ENCODE data around the gene SPG7. TPM values are rescaled to one million over a fixed set of nuclear protein-coding genes. Genes with fewer than 3 reads are reported as not detected.
"Not testable (repeated sequence)": the region's sequence is repeated elsewhere in the genome, so short reads cannot be mapped to it uniquely, and the experiment has no call there.

The SPG7 gene
- total RNA-seq, 1 donor from 2014 or later, result 73.2 TPM

GRCh38 chr16:89586218-89586617 lies 78.0 kb downstream of the SPG7 start:
- H3K27me3 ChIP-seq (ENCODE audit: control insufficient read depth, insufficient read depth, low read length), result no peaks in the 10 kb centered on the region
- FAIRE-seq, result no peak
- no peak overlapping the region for H3K4me3 ChIP-seq (ENCODE audit: low read depth, low read length)
- no peaks in the 10 kb centered on the region for H3K36me3 ChIP-seq (ENCODE audit: control insufficient read depth, insufficient read depth, low read length)
- TF ChIP-seq CTCF (IDR thresholded peaks at IDR 0.05; ENCODE audit: insufficient read depth, low read length, severe bottlenecking), result no peak
- no peak for DNase-seq (ENCODE audit: low read depth)

GRCh38 chr16:89586853-89587252 lies 78.7 kb downstream of the SPG7 start:
- Histone ChIP-seq H3K27me3 (ENCODE audit: control insufficient read depth, insufficient read depth, low read length) (no peaks in the 10 kb centered on the region), H3K36me3 (ENCODE audit: control insufficient read depth, insufficient read depth, low read length) (no peaks in the 10 kb centered on the region), H3K4me3 (ENCODE audit: low read depth, low read length) (no peak overlapping the region)
- no peak for TF ChIP-seq CTCF (IDR thresholded peaks at IDR 0.05; ENCODE audit: insufficient read depth, low read length, severe bottlenecking)
- no peak for DNase-seq (ENCODE audit: low read depth)
- no peak for FAIRE-seq

GRCh38 chr16:89587676-89588075 lies 79.5 kb downstream of the SPG7 start:
- DNase-seq (ENCODE audit: low read depth), result not testable (repeated sequence)

GRCh38 chr16:89588413-89589109 lies 80.4 kb downstream of the SPG7 start:
- FAIRE-seq, result no peak

More at GRCh38 chr16:89587676-89588075, 79.5 kb downstream of the SPG7 start:
- H3K4me3 ChIP-seq (ENCODE audit: low read depth, low read length); FAIRE-seq; H3K27me3 ChIP-seq (ENCODE audit: control insufficient read depth, insufficient read depth, low read length); H3K36me3 ChIP-seq (ENCODE audit: control insufficient read depth, insufficient read depth, low read length): not testable (repeated sequence)

GRCh38 chr16:89589241-89589926 lies 81.2 kb downstream of the SPG7 start:
- DNase-seq (ENCODE audit: low read depth) (no peak), FAIRE-seq (no peak)
- no peak for TF ChIP-seq CTCF (IDR thresholded peaks at IDR 0.05; ENCODE audit: insufficient read depth, low read length, severe bottlenecking)
- Histone ChIP-seq H3K27me3 (ENCODE audit: control insufficient read depth, insufficient read depth, low read length) (no peaks in the 10 kb centered on the region), H3K4me3 (ENCODE audit: low read depth, low read length) (no peak overlapping the region), H3K36me3 (ENCODE audit: control insufficient read depth, insufficient read depth, low read length) (no peaks in the 10 kb centered on the region)

More at GRCh38 chr16:89588413-89589109, 80.4 kb downstream of the SPG7 start:
- TF ChIP-seq CTCF (IDR thresholded peaks at IDR 0.05; ENCODE audit: insufficient read depth, low read length, severe bottlenecking), result no peak
- no peak for DNase-seq (ENCODE audit: low read depth)
- no peak overlapping the region for H3K4me3 ChIP-seq (ENCODE audit: low read depth, low read length)
- no peaks in the 10 kb centered on the region for H3K27me3 ChIP-seq (ENCODE audit: control insufficient read depth, insufficient read depth, low read length)
- H3K36me3 ChIP-seq (ENCODE audit: control insufficient read depth, insufficient read depth, low read length), result no peaks in the 10 kb centered on the region

- Histone ChIP-seq H3K4me3 (ENCODE audit: low read depth, low read length) (no peak overlapping the region), H3K27me3 (ENCODE audit: control insufficient read depth, insufficient read depth, low read length) (no peaks in the 10 kb centered on the region), H3K36me3 (ENCODE audit: control insufficient read depth, insufficient read depth, low read length) (no peaks in the 10 kb centered on the region)
- DNase-seq (ENCODE audit: low read depth), result no peak
- no peak for TF ChIP-seq CTCF (IDR thresholded peaks at IDR 0.05; ENCODE audit: insufficient read depth, low read length, severe bottlenecking)
- no peak for FAIRE-seq
Measured at GRCh38 chr16:89593841-89594240, 85.6 kb downstream of the SPG7 start.

Data from bronchial epithelial cell (primary cell).